Mesendoderm (in vitro differentiated cells): ENCODE measurements around the gene SHFL.

Experiments
- DNase-seq: peaks from one replicate; pipeline ENCODE4 v3.0.0; 2013
- H2AK5ac ChIP-seq: 2 replicates; pipeline ENCODE4 v1.6.1; 2013; ENCODE audit warnings: low read length, inconsistent platforms
- H2BK120ac ChIP-seq: 2 replicates; pipeline ENCODE4 v1.6.1; 2013; ENCODE audit warnings: low read depth, mild to moderate bottlenecking, low read length, moderate library complexity, mixed read lengths
- H2BK15ac ChIP-seq: replicated peaks from 2 replicates; pipeline ENCODE4 v1.6.1; 2013; ENCODE audit warnings: low read depth, mild to moderate bottlenecking, moderate library complexity
- H2BK5ac ChIP-seq: 2 replicates; pipeline ENCODE4 v1.6.1; 2013; ENCODE audit warnings: low read length, inconsistent platforms
- H3K18ac ChIP-seq: 2 replicates; pipeline ENCODE4 v1.6.1; 2013; ENCODE audit warnings: mild to moderate bottlenecking, low read length, mixed read lengths
- H3K23ac ChIP-seq: one replicate; pipeline ENCODE4 v1.6.1; 2013; ENCODE audit warnings: low read length
- H3K27ac ChIP-seq: 2 replicates; pipeline ENCODE4 v1.5.1; 2013; ENCODE audit warnings: low read depth, mild to moderate bottlenecking, inconsistent platforms, low read length, moderate library complexity
- H3K27me3 ChIP-seq: 2 replicates; pipeline ENCODE4 v1.6.1; 2013; ENCODE audit warnings: low read length, control low read depth, mild to moderate bottlenecking, inconsistent platforms; ENCODE audit not compliant: insufficient read depth, poor library complexity
- H3K36me3 ChIP-seq: 2 replicates; pipeline ENCODE4 v1.6.1; 2013; ENCODE audit warnings: low read length, inconsistent platforms; ENCODE audit not compliant: control insufficient read depth, insufficient read depth
- H3K4ac ChIP-seq: one replicate; pipeline ENCODE4 v1.6.1; 2013; ENCODE audit warnings: low read depth, mild to moderate bottlenecking, low read length, moderate library complexity
- H3K4me1 ChIP-seq: 2 replicates; pipeline ENCODE4 v1.6.1; 2013; ENCODE audit warnings: low read depth, low read length, inconsistent platforms; ENCODE audit not compliant: control insufficient read depth
- H3K4me2 ChIP-seq: 2 replicates; pipeline ENCODE4 v1.6.1; 2013; ENCODE audit warnings: low read length
- H3K4me3 ChIP-seq: 2 replicates; pipeline ENCODE4 v1.5.1; 2013; ENCODE audit warnings: mild to moderate bottlenecking, low read length
- H3K56ac ChIP-seq: one replicate; pipeline ENCODE4 v1.6.1; 2013; ENCODE audit warnings: low read length
- H3K79me1 ChIP-seq: 2 replicates; pipeline ENCODE4 v1.6.1; 2013; ENCODE audit warnings: low read length, inconsistent platforms
- H3K79me2 ChIP-seq: 2 replicates; pipeline ENCODE4 v1.6.1; 2013; ENCODE audit warnings: mild to moderate bottlenecking, low read length; ENCODE audit not compliant: control insufficient read depth, insufficient read depth
- H3K9ac ChIP-seq: 2 replicates; pipeline ENCODE4 v1.6.1; 2013; ENCODE audit warnings: low read length, inconsistent platforms
- H4K5ac ChIP-seq: one replicate; pipeline ENCODE4 v1.6.1; 2013; ENCODE audit warnings: low read length
- H4K8ac ChIP-seq: one replicate; pipeline ENCODE4 v1.6.1; 2013; ENCODE audit warnings: low read depth, mild to moderate bottlenecking, control low read depth, low read length, moderate library complexity
- WGBS: extraction: QIAGEN DNeasy Blood & Tissue Kit; methylation state at CpG from one replicate; pipeline ENCODE4 v1.1.7; 2013; ENCODE audit warnings: low lambda C conversion rate, missing lambda C conversion rate; ENCODE audit not compliant: insufficient coverage; ENCODE audit errors: extremely low coverage; 5-methylcytosine and 5-hydroxymethylcytosine counted together

The SHFL gene

DNA sequence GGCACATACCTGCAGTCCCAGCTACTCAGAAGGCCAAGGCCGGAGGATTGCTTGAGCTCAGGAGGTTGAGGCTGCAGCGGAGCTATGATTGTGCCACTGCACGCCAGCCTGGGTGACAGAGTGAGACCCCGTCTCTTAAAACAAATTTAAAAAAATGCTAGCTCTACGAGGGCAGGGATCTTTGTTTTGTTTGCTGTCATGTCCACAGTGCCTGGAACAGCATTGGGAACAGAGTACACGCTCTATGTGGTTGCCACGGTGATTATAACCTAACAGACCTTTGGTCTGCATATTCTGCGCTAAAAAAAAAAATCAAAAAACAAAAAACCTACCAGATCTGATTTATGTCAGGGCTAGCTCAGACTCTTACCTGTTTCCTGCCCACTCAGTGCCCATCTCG is 2.2 kb upstream of the SHFL start:
- Histone ChIP-seq H3K27ac (no peak overlapping the region), H2BK120ac (no peak overlapping the region), H4K5ac (no peak overlapping the region), H2BK5ac (no peak overlapping the region), H3K4me1 (no peaks in the 10 kb centered on the region), H3K4me2 (no peak overlapping the region), H2BK15ac (no peak overlapping the region), H3K79me2 (no peaks in the 10 kb centered on the region), H3K4me3 (no peak overlapping the region), H3K9ac (no peak overlapping the region), H3K18ac (no peak overlapping the region), H4K8ac (no peak overlapping the region), H3K4ac (no peak overlapping the region), H3K23ac (no peak overlapping the region), H3K56ac (no peak overlapping the region), H3K27me3 (no peaks in the 10 kb centered on the region), H2AK5ac (no peak overlapping the region), H3K36me3 (no peaks in the 10 kb centered on the region), H3K79me1 (no peaks in the 10 kb centered on the region)
- DNase-seq = no peak
- no CpG with 5 or more reads among the region's 9 CpGs for WGBS

DNA sequence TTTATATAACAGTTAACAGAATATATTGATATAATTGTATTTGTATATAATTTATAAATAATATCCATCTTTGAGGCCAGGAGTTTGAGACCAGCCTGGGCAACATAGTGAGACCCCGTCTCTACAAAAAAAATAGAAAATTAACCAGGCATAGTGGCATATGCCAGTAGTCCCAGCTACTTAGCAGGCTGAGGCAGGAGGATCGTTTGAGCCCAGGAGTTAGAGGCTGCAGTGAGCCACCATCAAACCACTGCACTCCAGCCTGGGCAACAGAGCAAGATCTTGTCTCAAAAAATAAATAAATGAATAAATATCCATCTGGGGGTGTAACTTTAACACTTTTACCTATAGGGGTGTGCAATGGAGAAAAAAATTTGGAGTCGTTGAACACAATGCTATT is 1.3 kb upstream of the SHFL start:
- Histone ChIP-seq H3K9ac (no peak overlapping the region), H3K79me2 (no peaks in the 10 kb centered on the region), H3K79me1 (no peaks in the 10 kb centered on the region), H2BK5ac (no peak overlapping the region), H2BK120ac (no peak overlapping the region), H3K56ac (no peak overlapping the region), H4K5ac (no peak overlapping the region), H2BK15ac (no peak overlapping the region), H3K4me2 (no peak overlapping the region), H4K8ac (no peak overlapping the region), H3K23ac (no peak overlapping the region), H3K27ac (no peak overlapping the region), H3K18ac (no peak overlapping the region), H2AK5ac (no peak overlapping the region), H3K4me3 (no peak overlapping the region), H3K27me3 (no peaks in the 10 kb centered on the region), H3K4me1 (no peaks in the 10 kb centered on the region), H3K36me3 (no peaks in the 10 kb centered on the region), H3K4ac (no peak overlapping the region)
- WGBS = no CpG with 5 or more reads among the region's 3 CpGs
- DNase-seq = no peak

DNA sequence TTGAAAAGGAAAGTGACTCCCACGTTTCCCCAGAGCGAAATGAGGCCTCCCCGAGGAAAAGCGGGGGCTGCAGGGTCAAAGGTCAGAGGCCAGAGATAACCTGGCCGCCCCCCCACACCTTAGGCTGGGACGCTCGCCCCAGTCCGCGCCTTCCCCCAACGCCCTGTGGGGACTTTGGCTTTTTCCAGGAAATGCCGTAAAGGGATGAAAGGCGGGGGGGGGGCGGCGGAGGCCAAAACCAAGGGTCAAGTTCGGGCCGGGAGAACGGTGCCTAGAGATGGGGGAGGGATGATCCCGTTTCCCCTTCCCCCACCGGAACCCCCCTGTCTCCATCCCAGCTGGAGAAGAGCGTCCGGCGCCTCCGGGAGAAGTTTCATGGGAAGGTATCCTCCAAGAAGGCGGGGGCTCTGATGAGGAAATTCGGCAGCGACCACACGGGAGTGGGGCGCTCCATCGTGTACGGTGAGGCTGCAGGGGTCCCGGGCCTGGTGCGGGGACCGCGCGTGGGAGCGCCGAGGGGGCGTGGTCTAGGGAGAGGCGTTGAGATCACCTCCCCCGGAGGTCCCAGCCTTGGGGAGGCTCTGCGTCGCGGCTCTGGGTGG is 575 bp downstream of the SHFL start:
- no peaks in the 10 kb centered on the region for H3K79me2 ChIP-seq
- peak overlapping the region; percentile 65 for H3K9ac ChIP-seq
- no peak for DNase-seq
- H3K79me1 ChIP-seq = no peaks in the 10 kb centered on the region
- H2BK5ac ChIP-seq = no peak overlapping the region
- no peak overlapping the region for H2BK120ac ChIP-seq
- no peaks in the 10 kb centered on the region for H3K36me3 ChIP-seq
- no peak overlapping the region for H3K18ac ChIP-seq
- H3K4me2 ChIP-seq = peak overlapping the region; percentile 81
- no CpG with 5 or more reads among the region's 43 CpGs for WGBS
- H4K5ac ChIP-seq = no peak overlapping the region
- no peak overlapping the region for H2BK15ac ChIP-seq
- no peaks in the 10 kb centered on the region for H3K27me3 ChIP-seq
- no peak overlapping the region for H3K23ac ChIP-seq
- H3K4me1 ChIP-seq = no peaks in the 10 kb centered on the region
- peak overlapping the region; percentile 78 for H3K56ac ChIP-seq
- H3K27ac ChIP-seq = no peak overlapping the region
- no peak overlapping the region for H2AK5ac ChIP-seq
- H3K4me3 ChIP-seq = peak overlapping the region; percentile 48
- no peak overlapping the region for H3K4ac ChIP-seq
- H4K8ac ChIP-seq = peak overlapping the region; percentile 28

DNA sequence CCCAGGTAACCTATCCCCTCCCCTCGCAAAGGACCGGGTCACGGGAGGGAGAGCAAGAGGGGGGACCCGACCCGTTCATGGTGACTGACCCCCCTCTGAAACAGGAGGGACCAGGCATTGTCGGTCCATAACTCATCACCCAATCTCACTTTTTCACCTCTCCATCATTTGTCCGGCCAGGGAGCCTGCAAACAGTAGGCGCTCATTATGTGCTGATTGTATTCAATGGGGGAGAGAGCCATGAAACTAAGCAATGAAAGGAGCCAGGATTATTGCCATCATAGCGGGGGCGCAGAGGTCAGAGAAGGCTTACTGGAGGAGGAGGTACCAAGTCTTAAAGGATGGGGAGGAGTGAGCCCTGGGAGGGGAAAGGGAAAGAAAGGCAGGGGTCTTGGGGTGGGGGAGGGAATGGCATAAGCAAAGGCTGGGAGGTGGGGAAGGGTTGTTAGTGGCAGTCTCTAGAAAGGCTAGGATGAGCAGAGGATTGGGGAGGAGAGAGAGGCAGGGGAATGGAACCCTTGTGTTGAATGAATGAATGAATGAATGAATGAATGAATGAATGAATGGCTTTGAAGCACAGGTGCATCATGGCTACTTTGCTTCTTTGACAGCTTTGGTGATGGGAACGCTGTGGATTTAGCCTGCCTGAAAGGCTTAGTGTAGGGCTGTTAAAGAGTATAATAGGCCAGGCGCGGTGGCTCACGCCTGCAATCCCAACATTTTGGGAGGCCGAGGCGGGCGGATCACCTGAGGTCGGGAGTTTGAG is 1.4 kb downstream of the SHFL start:
- no peak for DNase-seq
- Histone ChIP-seq H2BK15ac (no peak overlapping the region), H4K5ac (no peak overlapping the region), H3K4me3 (no peak overlapping the region), H3K4me1 (no peaks in the 10 kb centered on the region), H3K4ac (no peak overlapping the region), H3K18ac (no peak overlapping the region), H3K27me3 (no peaks in the 10 kb centered on the region), H3K36me3 (no peaks in the 10 kb centered on the region), H4K8ac (no peak overlapping the region), H2BK5ac (no peak overlapping the region), H3K23ac (no peak overlapping the region), H3K79me2 (no peaks in the 10 kb centered on the region), H3K27ac (no peak overlapping the region), H3K79me1 (no peaks in the 10 kb centered on the region), H3K9ac (no peak overlapping the region), H3K56ac (no peak overlapping the region), H3K4me2 (no peak overlapping the region), H2AK5ac (no peak overlapping the region), H2BK120ac (no peak overlapping the region)
- WGBS = no CpG with 5 or more reads among the region's 18 CpGs

DNA sequence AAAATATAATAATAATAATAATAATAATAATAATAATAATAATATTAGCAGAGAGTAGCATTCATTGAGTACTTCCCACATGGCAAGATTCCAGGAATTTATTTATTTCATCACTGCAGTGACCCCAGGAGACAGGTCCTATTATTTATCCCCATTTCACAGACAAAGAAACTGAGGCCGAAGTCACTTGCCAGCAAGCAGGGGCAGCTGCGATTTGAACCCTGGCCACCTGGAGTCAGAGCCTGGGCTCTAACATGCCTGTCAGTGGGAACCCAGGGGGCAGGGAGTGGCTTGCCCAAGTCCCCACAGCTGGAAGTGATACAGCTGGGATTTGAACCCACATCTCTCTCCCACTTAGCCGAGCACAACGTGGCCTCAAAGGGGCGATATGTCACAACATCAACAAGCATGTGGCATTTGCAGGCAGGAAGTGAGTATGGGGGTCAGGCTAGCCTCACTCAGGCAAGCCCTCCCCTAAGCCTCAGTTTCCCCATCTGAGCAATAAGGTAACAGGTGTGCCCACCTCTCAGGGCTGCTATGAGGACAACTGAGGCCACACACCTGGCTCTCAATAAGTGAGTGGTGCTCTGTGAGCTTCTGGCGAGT is 2.9 kb downstream of the SHFL start:
- no peak overlapping the region for H2BK5ac ChIP-seq
- no peaks in the 10 kb centered on the region for H3K4me1 ChIP-seq

More for the DNA sequence above, 2.9 kb downstream of the SHFL start:
- no peak overlapping the region for H3K18ac ChIP-seq
- no peak overlapping the region for H3K56ac ChIP-seq
- DNase-seq = no peak
- no peak overlapping the region for H4K5ac ChIP-seq
- no peak overlapping the region for H3K4me3 ChIP-seq
- H3K27me3 ChIP-seq = no peaks in the 10 kb centered on the region
- no peak overlapping the region for H2BK120ac ChIP-seq
- H3K79me1 ChIP-seq = no peaks in the 10 kb centered on the region
- no peak overlapping the region for H3K27ac ChIP-seq
- no peak overlapping the region for H3K4ac ChIP-seq
- H4K8ac ChIP-seq = no peak overlapping the region
- no CpG with 5 or more reads among the region's 6 CpGs for WGBS
- no peaks in the 10 kb centered on the region for H3K79me2 ChIP-seq
- no peaks in the 10 kb centered on the region for H3K36me3 ChIP-seq
- H2AK5ac ChIP-seq = no peak overlapping the region
- no peak overlapping the region for H2BK15ac ChIP-seq
- H3K9ac ChIP-seq = no peak overlapping the region
- no peak overlapping the region for H3K4me2 ChIP-seq
- no peak overlapping the region for H3K23ac ChIP-seq
